HepG2 (cell line): ENCODE results near the gene MRNIP. TPM values are rescaled to one million over a fixed set of nuclear protein-coding genes. Genes with fewer than 3 reads are reported as not detected.

Experiments
- BORCS8-MEF2B ChIP-seq: sonication (generic); formaldehyde crosslinking; IDR thresholded peaks from 2 replicates; pipeline ENCODE4 v1.8.0; 2022; ENCODE audit warnings: mild to moderate bottlenecking, missing genetic modification reagents
- DR1 ChIP-seq: sonication (generic); formaldehyde crosslinking; IDR thresholded peaks from 2 replicates; pipeline ENCODE4 v1.8.0; 2021; ENCODE audit warnings: mild to moderate bottlenecking, missing genetic modification reagents, inconsistent platforms
- FOXO1 ChIP-seq: sonication (generic); formaldehyde crosslinking; IDR thresholded peaks from 2 replicates; pipeline ENCODE4 v1.4.0; 2020; ENCODE audit warnings: missing genetic modification reagents
- MNT ChIP-seq: fragments of 450-650 bp; IDR thresholded peaks from 2 replicates; pipeline ENCODE4 v1.6.1; 2016
- NFKB2 ChIP-seq: sonication (generic); formaldehyde crosslinking; IDR thresholded peaks from 2 replicates; pipeline ENCODE4 v1.4.0; 2020; ENCODE audit warnings: missing genetic modification reagents, borderline replicate concordance
- RERE ChIP-seq: IDR thresholded peaks from 2 replicates; pipeline ENCODE4 v1.6.1; 2016; ENCODE audit warnings: low read depth, missing genetic modification reagents, missing compliant biosample characterization
- SAP130 ChIP-seq: IDR thresholded peaks from 2 replicates; pipeline ENCODE4 v1.6.1; 2016; ENCODE audit warnings: low read depth
- ZFY ChIP-seq: sonication (generic); formaldehyde crosslinking; IDR thresholded peaks from 2 replicates; pipeline ENCODE4 v1.4.0; 2020; ENCODE audit warnings: missing genetic modification reagents
- ZNF276 ChIP-seq: sonication (generic); formaldehyde crosslinking; IDR thresholded peaks from 2 replicates; pipeline ENCODE4 v1.4.0; 2020; ENCODE audit warnings: mild to moderate bottlenecking, low read depth, missing genetic modification reagents
- ZNF510 ChIP-seq: sonication (generic); formaldehyde crosslinking; IDR thresholded peaks from 2 replicates; pipeline ENCODE4 v1.4.0; 2020; ENCODE audit warnings: low read depth, mild to moderate bottlenecking, missing genetic modification reagents
- ZNF709 ChIP-seq: sonication (generic); formaldehyde crosslinking; IDR thresholded peaks from 2 replicates; pipeline ENCODE4 v1.5.0; 2020; ENCODE audit warnings: mild to moderate bottlenecking, missing genetic modification reagents
- polyA plus RNA-seq, 8 experiments: library from polyadenylated mRNA; depleted of rRNA in 3 of 8; stranded (reverse) in 7 of 8; unstranded in 1 of 8; fragments of >200 nt; fragmentation: Illumina TruSeq in 4 of 8; extraction: Trizol in 4 of 8; gene quantifications; 2 replicates each; pipeline versions ENCODE4 v1.2.1 to v1.2.3, GENCODE V29; 2011 to 2016; ENCODE audit warnings: low read depth in 4 of 8, missing spikeins in 1 of 8, mixed read lengths in 1 of 8; ENCODE audit not compliant: insufficient read depth in 1 of 8
- total RNA-seq, 5 experiments: library from RNA; depleted of rRNA; stranded (reverse); fragments of >200 nt; fragmentation: Illumina TruSeq; extraction: Trizol; gene quantifications; 2 replicates each; pipeline ENCODE4 v1.2.3, GENCODE V29; 2016; ENCODE audit warnings: low read depth in 1 of 5
- TF ChIP-seq, protein P1 (sequence below): sonication (generic); formaldehyde crosslinking; IDR thresholded peaks from 2 replicates; pipeline ENCODE4 v1.4.0; 2020; ENCODE audit warnings: missing genetic modification reagents, borderline replicate concordance

Gene MRNIP
- total and polyA plus RNA-seq, 2 of the 13 experiments (the other 11 are each of a cell fraction or from before 2014, with no cell fraction given): 15.5 to 34.1 TPM

DNA sequence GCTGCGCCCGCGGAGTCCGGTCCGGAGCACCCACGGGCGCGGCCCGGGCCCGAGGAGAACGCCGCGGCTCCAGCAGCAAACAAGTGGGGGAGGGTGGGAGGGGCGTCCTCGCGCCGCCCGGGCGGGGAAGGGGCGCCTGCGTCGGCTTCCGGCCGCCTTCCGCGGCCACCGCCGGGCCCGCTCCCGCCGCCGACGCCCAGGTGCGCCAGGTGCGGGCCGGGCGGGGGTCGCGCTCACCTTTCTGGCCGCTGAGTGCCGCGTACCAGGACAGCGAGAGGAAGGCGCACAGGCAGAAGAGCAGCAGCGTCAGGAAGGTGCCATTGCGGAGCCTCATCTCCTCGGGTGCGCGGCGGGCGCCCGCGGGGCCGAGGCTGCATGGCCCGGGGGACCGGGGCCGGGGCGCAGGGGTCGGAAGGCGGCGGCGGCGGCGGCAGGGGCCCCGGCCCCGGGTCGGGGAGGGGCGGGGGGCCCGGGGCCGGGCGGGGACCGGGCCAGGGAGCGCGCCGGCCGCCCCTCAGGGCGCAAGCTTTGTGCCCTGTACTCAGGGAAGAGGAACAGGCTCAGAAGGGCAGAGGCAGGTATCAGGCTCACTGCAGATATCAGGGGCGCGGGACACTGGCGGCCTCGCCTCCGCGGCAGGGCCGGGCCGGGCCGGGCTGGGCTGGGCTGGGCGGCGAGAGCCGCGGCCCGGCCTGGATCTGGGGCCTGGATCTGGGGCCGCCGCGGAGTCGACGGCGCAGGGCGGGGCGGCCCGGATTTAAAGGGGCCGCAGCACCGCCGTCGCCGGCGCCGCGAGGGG, 52.2 kb downstream of the MRNIP start, which contains the start of gene MGAT4B (continued):
- TF ChIP-seq, protein P1, sequence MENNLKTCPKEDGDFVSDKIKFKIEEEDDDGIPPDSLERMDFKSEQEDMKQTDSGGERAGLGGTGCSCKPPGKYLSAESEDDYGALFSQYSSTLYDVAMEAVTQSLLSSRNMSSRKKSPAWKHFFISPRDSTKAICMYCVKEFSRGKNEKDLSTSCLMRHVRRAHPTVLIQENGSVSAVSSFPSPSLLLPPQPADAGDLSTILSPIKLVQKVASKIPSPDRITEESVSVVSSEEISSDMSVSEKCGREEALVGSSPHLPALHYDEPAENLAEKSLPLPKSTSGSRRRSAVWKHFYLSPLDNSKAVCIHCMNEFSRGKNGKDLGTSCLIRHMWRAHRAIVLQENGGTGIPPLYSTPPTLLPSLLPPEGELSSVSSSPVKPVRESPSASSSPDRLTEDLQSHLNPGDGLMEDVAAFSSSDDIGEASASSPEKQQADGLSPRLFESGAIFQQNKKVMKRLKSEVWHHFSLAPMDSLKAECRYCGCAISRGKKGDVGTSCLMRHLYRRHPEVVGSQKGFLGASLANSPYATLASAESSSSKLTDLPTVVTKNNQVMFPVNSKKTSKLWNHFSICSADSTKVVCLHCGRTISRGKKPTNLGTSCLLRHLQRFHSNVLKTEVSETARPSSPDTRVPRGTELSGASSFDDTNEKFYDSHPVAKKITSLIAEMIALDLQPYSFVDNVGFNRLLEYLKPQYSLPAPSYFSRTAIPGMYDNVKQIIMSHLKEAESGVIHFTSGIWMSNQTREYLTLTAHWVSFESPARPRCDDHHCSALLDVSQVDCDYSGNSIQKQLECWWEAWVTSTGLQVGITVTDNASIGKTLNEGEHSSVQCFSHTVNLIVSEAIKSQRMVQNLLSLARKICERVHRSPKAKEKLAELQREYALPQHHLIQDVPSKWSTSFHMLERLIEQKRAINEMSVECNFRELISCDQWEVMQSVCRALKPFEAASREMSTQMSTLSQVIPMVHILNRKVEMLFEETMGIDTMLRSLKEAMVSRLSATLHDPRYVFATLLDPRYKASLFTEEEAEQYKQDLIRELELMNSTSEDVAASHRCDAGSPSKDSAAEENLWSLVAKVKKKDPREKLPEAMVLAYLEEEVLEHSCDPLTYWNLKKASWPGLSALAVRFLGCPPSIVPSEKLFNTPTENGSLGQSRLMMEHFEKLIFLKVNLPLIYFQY (CRISPR knock-in tag): peak; percentile 91; the same call in 1 of the 2 replicates
- TF ChIP-seq DR1 (CRISPR knock-in tag): no peak
- TF ChIP-seq MNT: no peak
- TF ChIP-seq BORCS8-MEF2B (CRISPR knock-in tag): no peak
- TF ChIP-seq SAP130 (CRISPR knock-in tag): peak; percentile 6; the same call in 1 of the 2 replicates
- no peak for TF ChIP-seq NFKB2
- TF ChIP-seq FOXO1 (CRISPR knock-in tag): no peak
- TF ChIP-seq ZFY (CRISPR knock-in tag): peak; percentile 82
- no peak for TF ChIP-seq ZNF709
- TF ChIP-seq RERE: no peak
- TF ChIP-seq ZNF510 (CRISPR knock-in tag): no peak
- TF ChIP-seq ZNF276 (CRISPR knock-in tag): no peak
